ENCODE results near the gene EIF4E3. TPM values are rescaled to one million over a fixed set of nuclear protein-coding genes. Genes with fewer than 3 reads are reported as not detected.

The EIF4E3 gene
- total RNA-seq, 1 donor from 2014 or later, result 20.9 TPM

DNA sequence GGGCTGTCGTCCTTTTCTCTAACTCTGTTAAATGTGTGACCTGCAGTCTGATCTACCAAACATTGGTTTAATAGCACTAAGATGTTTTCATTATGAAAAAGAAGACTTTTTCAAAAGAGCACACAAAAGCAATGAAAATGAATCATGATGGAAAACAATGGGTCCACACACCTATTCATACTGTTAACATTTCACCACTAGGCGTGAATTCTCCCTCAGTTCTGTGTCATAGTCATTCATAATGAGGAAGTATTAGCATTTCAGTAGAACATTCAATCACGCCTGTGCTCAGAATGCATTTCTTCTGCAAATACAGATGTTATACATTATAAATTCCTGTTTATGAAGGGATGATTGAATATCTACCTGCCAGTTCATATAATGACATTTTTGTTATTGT is 35.9 kb downstream of the EIF4E3 start:
- no peak for DNase-seq

DNA sequence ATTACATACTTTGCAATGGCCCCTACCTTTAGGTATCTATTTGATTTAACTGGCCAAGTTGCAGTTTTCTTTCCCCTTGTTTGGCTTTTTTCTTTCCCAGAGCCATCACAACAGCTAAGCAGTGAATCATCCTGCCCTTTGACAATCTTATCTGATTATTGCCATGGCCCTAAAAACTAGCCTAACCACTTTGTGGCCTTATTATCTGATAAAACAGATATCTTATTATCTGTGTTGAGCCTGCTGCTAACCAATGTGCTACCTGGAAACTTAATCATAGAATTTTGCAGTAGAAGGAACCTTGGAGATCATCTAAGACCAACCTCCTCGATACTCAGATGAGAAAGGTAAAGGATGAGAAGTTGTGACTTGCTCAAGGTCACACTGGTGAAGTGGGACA is 37.1 kb downstream of the EIF4E3 start:
- DNase-seq, result no peak

DNA sequence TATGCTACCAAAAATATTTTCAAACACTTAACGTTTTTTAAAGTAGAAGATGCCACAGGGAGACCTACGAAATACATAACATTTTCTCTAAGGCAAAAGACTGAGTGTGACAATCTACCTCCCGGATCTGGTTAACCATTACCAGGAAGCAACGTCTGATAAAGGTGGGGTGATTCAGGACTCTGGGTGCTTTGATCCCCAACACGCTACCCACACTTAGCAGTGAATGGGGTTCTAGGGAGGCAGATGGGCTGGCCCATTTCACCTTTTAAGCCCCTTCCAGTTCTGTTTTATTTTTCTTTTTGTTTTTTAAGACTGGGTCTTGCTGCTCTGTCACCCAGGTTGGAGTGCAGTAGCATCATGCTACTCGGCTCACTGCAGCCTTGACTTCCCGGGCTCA is 39.5 kb downstream of the EIF4E3 start:
- no peak for DNase-seq

DNA sequence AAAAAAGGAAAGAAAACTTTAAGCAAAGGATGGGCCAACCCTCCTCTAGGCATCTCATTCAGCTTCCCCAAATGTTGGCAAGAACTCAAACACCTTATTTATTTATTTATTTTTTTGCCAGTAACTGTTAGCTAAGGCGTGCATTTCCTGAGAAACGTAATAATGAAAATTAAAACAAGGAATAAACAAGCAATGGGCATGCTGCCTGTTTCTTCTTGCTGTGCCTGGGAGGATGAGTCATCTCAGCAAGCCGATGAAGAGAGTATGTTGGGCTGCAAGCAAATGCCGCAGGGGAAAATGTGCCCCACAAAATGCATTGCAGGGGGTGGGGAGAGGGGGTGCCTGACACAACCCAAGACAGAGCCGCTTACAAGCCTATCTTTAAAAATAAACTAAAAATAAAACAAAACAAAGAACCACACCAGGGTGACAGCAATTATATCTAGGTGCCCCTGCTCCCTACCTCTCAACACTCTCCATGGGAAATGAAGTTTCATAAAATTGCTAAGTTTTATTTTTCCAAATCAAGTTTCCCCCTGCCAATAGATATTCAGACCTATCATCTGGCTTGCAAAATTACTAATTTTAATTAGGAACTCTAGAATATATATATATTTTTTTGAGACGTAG is 40.3 kb downstream of the EIF4E3 start:
- DNase-seq, result peak; percentile 38

DNA sequence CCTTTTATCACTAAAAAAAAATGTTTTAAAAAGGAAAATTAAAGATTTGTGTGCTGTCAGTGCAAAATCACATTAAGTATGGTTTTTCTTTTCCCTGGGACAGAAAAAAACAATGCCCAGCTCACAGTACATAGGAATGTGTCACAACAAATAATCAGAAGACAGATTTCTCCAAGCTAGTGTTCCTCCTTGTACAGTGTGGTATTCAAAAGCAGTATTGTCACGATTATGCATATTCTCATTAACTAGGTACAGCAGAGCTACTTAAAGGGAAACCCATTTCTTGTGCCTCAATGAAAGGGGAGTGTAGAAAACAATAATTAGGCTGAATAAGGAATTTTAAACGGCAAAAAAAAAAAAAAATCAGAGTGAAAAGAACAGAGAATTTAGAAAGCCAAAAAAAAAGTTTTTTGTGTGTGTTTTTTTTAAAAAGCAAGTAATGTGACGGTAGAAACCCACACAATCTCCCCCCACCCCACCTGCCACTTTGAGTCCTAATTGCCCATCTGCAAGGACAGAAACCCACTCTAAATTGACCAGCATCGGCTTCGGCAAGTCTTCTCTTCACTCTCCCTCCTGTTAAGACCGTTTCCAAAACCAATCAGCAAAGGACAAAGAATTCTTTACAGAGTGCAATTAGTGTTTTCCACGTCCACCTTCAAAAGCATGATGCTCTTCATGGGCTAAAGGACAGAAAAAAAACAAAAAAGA is 41.0 kb downstream of the EIF4E3 start:
- DNase-seq, result no peak

DNA sequence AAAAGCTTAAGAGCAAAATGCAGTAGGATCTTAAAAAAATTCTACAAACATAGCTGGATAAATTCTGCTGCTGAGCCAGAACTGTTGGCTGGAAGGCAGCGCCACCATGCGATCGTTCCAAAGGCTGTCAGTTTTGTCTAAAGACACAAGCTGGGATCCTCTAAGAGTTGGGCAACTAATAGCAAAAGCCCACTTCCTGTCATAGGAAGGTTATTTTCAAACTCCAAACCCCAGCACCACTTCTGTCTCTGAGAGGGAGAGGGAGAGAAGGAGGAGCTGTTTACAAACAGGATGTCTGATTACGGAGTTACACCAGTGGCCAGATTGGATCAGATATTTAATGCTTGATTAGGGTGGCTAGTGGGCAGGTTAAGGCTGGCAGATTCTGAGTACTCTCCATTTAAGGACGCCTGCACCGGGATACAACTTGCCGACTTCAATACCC is 44.0 kb downstream of the EIF4E3 start:
- DNase-seq, result peak; percentile 6

DNA sequence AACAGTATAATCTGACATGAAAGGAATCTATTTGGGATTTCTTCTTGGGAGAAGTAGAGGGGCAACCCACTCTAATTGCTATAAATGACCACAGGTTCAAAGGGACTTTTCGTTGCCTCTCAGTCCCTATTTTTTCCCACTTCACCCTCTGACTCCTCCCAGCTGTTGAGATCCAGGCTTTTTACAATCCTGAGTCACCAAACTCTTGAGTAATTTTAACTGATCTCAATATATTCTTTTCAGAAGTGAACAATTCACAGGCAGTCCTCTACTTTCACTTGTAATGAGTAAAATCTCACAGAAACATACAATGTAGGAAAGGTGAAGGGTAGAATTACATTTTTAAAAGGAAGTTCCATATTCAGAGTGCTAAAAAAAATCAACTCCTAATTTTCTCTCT is 44.6 kb downstream of the EIF4E3 start:
- DNase-seq, result no peak

DNA sequence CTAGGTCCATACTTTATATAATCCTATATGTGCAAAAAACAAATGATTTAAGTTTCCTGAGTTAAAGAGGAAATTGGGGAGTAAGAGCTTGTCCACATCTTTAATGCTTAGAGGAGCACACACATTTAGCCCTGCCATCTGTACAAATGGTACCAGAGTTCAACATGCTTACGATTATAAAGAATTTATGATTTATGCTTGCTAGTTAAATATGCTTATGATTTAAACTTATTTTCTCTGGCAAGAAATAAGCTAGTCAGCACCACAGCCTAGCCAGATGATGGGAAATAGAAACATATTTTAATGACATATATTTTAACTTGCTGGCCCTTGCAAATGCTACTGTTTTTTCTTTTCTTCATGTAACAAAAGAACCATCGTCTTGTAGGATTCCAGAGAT is 48.3 kb downstream of the EIF4E3 start:
- DNase-seq, result no peak

DNA sequence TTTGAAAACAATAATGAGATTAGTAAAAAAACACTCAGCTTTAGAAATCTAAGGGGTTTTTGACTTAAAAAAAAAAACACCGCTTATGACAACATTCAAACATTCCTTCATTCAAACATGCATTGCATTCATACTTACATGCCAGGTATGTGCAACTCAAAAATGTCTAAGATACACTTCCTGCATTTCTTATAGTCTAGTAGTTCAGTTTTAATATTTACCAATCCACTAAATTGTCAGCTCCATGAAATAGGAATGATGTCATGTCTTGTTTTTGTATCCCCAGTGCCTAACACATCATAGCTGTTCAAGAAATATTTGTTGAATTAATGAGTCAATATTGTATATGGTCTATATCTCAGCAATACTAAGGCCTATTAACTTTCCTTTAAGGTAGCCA is 51.7 kb downstream of the EIF4E3 start:
- no peak for DNase-seq

DNA sequence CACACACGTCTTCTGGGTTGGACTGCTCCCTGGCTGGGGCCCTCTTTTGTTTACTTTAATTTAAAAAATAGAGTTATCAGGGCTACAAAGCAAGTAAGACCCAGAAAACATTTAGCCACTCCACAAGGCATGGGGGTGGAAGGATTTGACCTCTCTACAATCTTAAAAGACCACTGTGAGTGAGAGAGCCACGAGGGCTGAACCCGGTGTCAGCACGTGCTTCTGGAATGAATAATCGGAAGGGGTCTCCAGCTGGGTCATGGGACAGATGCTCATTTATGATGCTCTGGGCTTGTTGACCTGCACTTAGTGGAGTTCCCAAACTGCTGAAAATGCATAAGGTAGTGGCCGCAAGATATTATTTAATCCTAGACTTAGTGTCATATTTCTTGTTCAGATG is 52.4 kb downstream of the EIF4E3 start:
- no peak for DNase-seq

DNA sequence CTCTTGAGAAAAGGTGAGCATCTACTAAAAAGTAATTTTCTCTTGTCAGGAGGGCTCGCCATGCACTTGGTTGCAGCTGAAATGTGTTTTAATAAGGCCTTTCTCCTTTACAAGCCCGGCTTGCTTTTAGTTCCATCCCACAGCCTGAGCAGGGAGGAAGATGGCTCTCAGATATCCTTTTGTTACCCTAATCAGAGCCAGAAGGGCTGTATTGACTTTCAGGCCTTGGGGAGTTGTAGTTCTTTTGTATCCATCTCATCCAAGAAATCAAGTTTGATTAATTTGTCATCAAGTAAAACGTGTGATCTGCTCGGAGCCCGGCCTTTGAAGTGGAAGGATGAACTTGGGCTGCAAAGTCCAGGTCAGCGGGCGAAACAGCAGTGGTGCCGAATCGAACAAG is 52.9 kb downstream of the EIF4E3 start:
- no peak for DNase-seq

DNA sequence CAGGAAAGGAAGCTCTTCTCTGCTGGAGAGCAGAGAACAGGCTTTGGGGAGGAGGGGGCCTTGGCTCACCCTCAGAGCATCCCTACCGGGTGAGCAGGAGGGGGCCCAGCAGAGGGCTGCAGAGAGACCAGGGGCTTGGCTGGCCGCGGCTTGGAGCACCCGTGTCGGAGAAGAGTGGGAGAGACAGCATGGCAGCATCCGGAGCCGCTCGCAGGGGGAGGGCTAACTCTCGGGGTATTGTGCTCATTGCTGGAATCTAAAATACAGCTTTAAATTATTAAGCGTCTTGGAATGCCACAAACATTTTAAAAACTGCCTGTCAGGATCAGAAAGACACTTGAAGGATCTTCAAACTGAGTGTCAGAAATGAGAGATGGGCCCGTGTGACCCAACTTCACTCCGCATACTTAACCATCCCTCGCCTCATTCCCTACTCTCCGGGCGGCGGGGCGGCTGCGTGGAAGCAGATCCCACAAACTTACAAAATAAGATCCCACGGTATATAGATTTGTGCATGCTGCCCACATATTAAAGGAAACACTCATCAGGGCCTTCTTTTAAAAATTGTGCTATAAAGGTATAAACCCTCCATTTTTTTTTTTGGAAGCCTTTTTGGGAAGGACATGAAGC is 53.9 kb downstream of the EIF4E3 start:
- DNase-seq, result no peak

DNA sequence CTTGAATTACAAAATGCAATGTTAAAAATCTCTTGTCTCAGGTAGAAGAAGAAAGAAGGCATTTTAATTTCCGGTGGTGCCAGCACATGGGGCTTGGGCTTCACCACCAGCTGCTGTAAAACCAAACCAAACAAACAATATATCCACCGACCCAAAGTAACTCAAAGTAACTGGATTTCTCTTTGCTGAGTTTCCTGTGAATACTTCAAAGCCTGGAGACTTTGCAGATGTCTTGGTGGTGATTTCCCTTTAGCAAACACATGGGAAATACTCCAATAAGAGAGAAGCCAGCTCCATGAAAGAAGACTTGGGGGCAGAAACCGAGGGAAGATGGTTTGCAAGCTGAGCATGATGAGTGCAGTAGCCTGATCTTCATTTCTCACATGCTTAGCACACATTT is 62.6 kb downstream of the EIF4E3 start:
- DNase-seq, result no peak

DNA sequence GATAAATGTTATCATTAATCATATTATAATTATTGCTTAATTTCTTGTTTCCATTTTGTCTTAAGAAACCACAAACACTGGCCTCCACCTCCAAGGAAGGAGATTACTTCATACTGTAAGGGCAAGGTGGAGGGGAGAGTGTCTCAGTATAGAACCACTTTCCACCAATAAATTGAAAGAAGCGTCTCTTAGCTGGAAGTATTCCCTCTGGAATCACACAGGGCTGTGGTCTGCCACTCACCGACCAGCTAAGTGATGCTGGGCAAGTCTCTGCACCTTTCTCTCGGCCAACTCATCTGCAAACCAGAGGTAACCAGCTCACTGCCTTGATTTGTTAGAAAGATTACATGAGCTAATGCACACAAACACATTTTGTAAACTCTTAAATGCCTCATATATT is 63.1 kb downstream of the EIF4E3 start:
- DNase-seq, result no peak

DNA sequence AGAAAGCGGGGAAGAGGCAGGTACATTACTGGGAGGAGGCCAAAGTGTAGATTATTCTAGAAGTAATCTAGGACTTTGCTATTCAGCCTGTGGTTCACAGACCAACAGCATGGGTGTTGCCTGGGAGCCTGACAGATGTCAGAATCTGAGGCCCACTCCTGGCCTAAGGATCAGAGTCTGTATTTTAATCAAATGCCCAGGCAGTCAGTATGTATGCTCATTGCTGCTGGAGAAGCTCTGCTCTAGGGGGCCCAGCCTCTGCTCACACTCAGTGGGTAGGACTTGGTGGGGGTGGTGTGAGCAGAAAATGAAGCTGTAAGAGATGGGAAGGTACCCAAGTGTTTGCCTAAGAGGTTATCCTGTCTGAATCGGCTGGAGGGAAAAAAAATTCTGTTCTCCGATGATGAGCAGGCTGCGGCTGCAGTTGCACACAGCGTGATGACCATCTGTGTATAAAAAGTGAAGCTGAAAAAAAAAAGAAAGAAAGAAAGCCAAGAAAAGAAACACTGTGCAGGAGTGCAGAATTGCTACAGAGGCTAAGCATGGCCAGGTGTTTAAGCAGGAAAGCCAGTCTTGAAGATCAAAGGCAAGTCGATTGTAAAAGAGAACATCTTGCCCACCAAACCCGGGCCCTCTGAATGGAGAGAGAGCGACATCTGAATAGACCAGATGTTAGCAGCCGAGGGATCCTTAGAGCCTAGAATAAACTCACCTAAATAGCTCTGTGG is 65.2 kb downstream of the EIF4E3 start:
- peak; percentile 24 for DNase-seq

DNA sequence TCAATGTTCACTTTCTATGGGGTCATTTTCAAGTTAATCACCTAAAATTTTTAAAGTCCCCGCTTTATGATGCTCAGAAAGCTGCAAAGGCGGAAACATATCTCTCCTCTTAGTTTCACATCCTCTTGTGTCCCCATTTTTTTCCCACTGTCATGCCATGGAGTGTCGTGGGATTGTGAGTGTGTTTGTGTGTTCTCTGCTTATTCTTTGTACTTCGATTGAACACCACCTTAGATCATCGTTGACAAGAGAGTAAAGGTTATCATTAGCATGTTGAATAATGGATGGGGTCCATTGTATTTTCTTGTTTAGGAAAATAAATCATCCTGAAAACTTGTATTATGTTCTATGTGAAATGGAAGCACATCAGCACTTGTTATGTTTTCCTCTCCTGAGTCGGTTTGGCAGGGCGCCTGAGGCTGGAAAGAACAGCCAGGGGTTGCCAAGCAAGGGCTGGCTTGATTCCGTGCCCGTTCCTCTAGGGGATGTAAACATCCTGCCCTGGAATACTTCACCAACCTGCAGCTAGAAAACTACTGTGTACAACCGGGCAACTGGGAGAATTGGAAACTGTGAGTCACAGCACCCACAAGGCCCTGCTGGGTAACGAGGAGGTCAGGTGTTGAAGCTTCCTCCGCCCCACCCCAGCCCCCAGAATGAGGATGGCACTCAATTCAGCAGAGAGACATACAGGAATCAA is 67.2 kb downstream of the EIF4E3 start:
- DNase-seq, result peak; percentile 24

DNA sequence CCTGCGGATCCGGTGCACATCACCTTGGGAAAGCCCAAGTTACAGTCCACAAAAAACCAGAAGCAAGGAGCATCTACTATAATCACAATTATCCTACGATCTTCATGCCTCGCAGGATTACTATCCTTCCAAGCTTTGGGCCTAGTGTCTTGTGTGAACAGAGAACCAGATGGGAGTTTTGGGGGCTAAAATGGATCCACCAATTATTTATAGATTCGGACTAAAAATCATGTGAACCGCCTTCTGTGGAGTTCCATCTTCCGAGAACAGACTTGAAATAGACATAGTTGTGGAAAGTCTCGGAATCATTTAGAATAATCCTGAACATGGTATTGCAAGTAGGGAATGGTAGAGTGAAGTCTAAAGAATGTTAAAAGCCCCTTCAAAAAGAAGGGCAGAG is 70.1 kb downstream of the EIF4E3 start:
- no peak for DNase-seq

DNA sequence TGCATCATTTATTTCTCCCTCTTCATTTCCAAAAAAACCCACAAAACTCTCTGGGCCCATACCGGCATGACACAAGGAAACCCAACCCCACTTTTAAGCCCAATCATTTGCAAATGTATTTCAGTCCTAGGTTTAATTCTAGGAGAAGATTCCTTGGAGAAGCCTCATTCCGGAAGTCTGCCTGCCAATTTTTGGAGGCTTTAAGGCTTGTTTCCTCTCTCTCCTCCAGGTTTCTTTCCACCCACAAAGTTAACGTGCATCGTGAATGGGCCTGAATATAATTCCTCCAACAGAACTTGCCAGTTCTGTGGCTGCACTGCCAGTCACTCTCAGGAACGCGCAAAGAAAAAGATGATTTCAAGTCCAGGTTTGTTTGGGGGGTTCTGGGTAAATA is 71.8 kb downstream of the EIF4E3 start:
- no peak for DNase-seq

DNA sequence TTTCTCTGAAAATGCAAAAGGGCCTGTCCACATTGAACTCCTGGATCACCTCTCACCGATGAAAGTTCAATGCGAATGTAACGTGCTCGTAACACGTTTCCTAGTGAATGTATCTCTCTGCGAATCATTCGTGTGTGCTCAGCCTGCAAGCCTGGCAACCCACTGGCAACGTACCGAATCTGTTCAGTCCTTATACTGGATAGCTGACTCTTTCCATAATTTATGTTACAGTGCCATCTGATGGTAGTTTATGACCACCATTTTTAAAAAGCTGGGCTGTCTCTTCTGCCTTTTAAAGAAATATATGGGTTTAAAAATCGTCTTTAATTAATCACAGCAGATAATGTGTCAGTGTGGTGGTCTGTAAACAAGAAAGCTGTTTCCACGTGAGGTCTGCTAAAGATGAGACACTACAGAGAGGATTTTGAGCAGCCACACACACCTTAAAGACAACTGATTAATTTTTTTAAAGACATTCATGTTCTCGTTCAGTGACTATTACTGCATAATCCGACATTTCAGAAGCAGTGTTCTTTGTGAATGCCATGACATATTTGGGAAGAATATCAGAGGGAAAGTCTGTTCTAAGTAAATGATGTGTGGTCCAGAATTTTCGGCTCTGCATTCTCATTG is 72.3 kb downstream of the EIF4E3 start:
- DNase-seq, result no peak

DNA sequence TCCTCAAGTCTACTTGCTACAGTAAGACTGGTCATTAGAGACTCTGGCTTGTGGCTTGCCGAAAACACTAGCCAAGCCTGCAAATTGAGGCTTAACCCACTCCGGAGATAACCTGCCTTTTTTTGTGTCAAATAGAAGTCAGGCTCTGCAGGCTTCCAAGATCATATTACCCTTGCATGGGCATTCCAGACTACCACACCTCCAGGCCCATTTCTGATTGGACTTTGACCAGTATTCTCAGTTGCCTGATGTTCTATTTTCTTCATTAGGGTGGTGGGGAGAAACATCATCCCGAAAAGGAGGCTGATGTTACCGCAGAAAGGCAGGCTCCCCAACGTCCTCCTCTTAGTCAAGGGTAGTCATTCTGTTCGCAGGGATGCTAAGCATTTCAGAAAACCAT is 73.6 kb downstream of the EIF4E3 start:
- no peak for DNase-seq

DNA sequence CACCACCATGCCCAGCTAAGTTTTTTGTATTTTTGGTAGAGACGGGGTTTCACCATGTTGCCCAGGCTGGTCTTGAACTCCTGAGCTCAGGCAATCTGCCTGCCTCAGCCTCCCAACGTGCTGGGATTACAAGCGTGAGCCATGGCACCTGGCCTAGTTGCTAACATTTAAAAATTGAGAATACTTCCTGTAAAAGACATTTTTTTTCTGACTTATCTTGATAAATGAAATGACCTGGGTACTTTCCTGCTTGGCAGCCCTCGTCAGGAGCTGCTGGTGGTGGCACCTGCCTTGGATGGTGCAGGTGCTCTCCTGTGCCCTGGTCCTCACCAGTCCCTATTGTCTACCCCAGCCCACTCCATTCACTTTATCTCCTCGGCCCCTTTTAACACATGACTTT is 74.8 kb downstream of the EIF4E3 start:
- DNase-seq, result no peak

DNA sequence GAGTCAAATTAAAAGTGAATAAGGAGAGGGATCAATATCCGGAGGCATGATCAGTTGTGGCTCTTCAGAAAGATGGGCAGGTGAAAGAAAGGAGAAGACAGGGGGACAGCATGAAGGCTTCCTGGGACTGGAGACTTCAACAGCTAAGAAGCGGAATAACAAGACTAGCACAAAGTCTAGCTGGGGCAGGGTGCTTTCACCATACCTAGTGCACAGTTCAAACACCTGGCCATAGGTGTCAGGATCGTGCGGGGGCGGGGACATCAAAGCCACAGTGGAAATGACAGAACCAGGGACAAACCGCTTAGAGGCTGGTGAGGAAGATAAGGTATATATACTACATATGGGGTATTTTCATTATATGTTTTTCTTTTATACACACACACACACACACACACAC is 75.4 kb downstream of the EIF4E3 start:
- DNase-seq, result no peak

Measured in occipital lobe (tissue), 2 donors.